Amniotic epithelial cell (primary cell): Measurements from ENCODE around the gene PACS2.
"Not testable (repeated sequence)": the region's sequence is repeated elsewhere in the genome, so short reads cannot be mapped to it uniquely, and the experiment has no call there.

Experiments
- DNase-seq: peaks from one replicate; pipeline ENCODE4 v3.0.0-alpha.2; 2010; ENCODE audit warnings: low read depth

Gene PACS2

DNA sequence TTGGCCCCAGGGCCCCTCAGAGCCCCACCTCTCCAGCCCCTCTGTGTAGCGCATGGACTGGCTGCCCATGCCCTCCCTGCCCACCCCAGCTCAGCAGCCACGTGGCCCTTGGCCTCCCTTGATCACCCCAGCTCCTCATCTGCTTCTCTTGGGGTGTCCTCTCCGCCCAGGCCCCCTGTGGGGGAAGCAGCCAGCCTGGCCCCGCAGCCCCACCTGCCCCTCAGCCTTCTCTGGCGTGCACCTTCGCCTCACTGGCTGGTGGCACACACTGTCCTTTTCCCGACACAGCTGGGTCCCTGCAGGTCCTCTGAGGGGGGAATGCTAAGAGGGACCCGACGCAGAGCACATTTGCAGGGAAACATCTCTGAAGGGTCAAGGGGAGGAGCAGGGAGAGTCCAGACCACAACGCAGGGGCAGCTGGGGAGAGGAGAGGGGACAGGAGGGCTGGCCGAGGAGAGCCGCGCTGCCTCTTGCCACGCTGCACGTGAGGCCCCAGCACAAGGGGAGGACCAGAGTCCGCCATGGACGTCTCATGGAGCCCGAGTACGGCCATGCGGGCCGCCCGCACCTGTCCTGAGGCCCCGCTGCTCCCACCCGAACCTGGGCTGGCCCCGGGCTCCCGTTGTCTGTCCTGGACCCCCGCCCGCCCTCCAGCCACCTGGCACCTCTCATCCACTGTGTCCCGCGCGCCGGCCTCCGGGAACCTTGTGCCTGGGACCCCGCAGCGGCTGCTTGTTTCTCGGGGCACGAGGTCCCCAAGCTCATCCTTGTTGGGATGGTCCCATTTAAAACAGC lies 36.1 kb downstream of the PACS2 start:
- DNase-seq = no peak

DNA sequence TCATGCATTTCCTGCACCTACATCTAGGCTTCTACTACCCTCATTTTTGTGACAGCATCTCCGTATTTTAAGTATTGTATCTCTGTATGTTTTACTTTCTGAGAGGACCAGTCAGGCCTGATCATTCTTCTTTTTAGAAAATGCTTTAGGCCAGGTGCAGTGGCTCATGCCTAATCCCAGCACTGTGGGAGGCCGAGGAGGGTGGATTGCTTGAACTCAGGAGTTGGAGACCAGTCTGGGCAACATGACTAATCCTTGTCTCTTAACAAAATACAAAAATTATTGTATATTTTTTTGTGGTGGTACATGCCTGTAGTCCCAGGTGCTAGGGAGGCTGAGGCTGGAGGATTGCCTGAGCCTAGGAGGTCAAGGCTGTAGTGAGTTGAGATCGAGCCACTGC lies 36.9 kb downstream of the PACS2 start:
- no peak for DNase-seq

DNA sequence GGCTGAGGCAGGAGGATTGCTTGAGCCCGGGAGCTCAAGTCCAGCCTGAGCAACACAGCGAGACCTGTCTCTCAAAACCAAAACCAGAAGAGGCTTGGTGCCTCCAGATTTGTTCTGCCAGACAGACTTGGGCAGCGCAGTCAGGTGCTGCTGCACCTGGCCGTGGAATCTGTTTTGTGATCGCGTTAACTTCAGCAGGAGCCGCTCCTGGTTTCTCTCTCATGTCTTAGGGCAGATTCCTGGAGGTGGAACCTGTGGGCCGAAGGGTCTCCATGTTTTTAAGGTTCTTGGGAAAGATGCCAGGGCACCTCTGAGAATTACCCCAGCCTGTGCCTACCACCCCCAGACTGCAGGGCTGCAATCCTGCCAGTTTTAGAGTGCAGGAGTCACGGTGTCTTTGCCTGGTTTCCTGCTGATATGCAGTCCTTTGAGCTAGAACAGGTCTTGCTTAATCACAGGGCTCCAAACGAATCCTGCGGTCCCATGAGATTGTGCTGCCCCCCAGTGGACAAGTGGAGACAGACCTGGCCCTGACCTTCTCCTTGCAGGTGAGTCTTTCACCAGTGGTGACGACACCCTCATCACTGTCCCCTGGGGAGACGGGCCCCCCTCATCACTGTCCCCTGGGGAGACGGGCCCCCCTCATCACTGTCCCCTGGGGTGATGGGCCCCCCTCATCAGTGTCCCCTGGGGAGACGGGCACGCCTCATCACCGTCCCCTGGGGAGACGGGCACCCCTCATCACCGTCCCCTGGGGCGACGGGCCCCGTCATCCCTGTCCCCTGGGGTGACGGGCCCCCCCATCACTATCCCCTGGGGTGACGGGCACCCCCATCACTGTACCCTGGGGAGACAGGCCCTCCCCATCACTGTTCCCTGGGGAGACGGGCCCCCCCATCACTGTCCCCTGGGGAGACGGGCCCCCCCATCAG lies 37.6 kb downstream of the PACS2 start:
- DNase-seq = peak; percentile 87

DNA sequence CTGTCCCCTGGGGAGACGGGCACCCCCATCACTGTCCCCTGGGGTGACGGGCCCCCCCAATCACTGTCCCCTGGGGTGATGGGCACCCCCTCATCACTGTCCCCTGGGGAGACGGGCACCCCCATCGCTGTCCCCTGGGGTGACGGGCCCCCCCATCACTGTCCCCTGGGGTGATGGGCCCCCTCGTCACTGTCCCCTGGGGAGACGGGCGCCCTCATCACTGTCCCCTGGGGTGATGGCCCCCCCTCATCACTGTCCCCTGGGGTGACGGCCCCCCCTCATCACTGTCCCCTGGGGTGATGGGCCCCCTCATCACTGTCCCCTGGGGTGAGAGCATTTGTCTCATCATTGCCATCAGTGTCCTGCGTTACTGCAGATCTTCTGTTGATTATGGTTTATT lies 38.6 kb downstream of the PACS2 start:
- no peak for DNase-seq

DNA sequence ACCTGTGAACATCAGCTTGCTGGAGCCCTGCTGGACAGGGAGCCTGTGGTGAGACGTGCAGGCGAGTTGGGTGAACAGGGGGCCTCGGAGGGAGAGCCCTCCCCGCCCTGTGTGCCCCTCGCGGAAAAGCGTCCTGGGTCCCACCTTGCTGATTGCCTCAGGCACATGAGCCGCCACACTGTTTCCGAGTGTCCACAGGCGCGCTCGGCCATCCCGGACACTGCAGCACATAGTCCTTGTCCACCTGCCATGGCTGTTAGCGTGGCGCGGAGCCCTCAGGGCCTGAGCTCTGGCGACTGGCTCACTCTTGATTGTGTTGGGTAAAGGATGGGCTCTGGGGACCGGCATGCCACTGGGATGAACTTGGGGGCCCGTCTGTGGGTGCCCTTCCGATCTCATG lies 40.0 kb downstream of the PACS2 start:
- no peak for DNase-seq

DNA sequence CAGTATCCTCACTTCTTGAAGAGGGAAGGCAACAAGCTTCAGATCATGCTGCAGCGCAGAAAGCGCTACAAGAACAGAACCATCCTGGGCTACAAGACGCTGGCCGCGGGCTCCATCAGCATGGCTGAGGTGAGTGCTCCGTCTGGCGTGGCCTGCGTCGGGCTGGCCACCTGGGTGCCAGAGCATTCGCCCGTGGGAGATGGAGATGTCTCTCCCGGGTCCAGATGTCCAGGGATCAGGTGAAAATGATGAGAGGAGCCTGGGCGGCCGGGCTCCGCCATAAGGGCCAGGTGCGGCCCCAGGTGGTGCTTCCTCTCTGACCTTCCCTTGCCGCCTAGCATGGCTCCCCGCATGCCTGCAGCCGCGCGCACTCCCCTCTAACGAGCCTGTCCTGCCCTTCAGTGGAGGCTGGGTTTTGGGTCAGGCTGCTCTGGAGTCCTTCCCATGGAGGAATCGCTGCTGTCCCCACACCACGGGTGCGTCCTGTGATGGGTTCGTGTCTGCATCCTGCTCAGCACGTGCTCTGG lies 40.6 kb downstream of the PACS2 start:
- DNase-seq = no peak

DNA sequence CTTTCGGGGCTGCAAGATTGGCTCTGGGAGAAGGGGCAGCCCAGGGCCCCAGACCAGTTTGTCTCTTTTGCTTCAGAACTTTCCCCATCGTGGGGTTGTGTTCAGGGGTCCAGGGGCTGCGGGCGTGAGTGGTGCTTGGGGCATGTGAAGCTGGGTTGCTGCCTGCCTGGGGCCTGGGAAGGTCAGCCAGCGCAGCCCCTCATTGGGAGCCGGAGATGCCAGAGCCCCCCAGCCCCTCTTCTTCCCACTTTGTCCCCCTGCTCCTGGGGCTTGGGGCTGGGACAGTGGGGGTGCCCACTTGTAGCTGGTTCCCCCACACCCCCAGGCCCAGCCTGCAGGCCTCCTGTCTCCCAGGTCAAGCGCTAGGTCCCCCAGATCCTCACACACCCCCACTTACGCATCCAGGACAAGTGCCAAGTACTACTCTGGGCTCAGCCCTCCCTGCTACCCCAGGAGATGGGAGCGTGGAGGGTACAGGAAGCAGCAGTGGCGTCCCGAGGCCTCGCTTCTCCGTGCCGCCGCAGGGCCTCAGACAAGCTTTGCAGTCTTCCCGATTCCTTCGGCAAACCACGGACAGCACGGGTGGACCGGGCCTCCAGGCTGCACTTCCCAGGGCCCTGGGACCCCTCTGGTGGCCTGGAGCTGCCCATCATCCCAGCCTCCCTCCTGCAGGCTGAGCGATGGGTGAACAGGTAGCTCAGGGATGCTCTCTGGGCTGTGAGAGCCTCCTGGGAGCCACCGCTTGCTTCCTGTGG lies 41.5 kb downstream of the PACS2 start:
- DNase-seq = no peak

DNA sequence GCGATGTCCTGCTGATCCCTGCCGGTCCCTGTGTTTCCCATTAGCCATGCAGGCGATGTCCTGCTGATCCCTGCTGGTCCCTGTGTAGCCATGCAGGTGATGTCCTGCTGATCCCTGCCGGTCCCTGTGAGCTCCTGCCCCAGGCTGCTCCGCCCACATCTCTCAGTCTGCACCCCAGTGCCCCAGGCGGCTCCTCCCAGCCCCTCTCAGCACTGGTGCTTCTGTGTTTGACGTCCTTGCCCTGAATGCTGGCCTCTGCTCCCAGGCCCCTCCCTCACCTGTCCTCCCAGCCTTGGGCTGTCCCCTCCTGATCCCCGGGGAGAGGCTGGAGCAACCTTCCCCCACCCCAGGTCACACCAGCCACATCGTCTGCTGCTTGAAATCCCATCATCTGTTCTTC lies 42.4 kb downstream of the PACS2 start:
- DNase-seq = no peak

DNA sequence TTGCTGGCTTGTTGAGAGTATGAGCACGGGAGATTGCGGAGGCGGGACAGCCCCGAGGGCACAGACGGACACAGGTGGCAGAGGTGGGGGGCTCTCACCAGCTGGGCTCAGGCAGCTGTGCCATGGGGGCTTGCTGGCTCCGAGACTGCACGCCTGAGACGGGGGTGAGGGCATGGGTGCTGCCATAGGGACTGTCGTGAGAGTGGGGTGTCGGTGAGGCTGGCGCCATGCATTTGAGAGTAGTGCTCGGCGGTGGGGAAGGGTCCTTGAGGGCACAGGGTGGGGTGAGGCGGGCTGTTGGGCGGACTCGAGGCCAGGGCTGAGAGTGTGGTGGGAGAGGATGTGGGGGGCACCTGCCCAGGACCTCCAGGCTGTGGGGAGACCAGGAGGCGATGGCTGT lies 43.1 kb downstream of the PACS2 start:
- no peak for DNase-seq

DNA sequence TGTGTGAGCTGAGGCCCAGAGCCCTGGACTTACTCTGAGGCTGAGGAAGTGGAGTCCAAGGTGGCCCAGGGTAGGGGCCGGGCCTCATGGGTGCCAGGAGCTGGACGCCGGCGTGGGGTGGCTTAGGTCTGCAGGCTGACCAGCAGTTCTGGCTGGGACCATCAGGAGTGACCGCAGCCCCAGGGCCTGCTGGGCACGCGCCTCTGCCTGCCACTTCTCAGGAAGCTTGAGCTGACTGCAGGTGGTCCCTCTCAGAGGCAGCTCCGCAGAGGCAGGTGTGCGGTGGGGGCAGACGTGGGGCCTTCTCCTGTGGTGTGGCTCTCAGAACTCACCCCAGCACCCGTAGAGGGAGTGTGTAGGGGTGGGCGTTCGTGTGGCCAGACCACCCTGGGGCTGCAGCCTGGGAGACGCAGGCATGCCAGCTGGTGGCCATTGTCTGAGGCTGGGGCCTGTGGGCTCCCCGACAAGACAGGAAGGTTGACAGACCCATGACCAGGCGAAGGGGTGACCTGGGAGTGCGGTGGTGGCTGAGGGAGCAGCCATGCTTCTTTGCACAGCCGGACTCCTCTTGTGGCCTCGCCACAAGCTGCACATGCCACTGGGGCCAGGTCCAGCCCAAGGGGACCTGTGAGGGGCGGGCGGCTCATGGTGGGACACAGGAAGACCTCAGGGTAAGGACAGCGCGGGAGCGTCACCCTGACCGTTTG lies 43.7 kb downstream of the PACS2 start:
- no peak for DNase-seq

DNA sequence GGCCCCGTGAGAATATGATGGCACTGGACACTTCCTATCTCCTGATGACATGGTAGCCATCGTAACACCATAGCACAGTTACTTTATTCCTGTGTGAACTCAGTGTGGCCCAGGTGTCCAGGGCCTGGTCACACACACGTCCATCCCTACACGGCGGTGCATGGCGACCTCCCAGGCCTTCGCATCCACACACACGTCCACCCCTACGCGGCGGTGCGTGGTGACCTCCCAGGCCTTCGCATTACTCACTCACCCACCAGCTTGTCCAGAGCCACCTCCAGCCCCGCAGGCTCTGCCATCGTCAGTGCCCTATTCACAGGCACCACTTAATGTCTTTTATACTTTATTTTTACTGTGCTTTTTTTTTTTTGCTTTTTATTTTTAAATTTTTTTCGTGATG lies 44.4 kb downstream of the PACS2 start:
- DNase-seq = no peak

DNA sequence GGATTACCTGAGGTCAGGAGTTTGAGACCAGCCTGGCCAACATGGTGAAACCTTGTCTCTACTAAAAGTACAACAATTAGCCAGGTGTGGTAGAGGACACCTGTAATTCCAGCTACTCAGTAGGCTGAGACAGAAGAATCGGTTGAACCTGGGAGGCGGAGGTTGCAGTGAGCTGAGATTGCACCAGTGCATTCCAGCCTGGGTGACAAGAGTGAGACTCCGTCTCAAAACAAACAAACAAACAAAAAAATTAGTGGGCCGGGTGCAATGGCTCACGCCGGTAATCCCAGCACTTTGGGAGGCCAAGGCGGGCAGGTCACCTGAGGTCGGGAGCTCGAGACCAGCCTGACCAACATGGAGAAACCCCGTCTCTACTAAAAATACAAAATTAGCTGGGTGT lies 46.9 kb downstream of the PACS2 start:
- DNase-seq = not testable (repeated sequence)

DNA sequence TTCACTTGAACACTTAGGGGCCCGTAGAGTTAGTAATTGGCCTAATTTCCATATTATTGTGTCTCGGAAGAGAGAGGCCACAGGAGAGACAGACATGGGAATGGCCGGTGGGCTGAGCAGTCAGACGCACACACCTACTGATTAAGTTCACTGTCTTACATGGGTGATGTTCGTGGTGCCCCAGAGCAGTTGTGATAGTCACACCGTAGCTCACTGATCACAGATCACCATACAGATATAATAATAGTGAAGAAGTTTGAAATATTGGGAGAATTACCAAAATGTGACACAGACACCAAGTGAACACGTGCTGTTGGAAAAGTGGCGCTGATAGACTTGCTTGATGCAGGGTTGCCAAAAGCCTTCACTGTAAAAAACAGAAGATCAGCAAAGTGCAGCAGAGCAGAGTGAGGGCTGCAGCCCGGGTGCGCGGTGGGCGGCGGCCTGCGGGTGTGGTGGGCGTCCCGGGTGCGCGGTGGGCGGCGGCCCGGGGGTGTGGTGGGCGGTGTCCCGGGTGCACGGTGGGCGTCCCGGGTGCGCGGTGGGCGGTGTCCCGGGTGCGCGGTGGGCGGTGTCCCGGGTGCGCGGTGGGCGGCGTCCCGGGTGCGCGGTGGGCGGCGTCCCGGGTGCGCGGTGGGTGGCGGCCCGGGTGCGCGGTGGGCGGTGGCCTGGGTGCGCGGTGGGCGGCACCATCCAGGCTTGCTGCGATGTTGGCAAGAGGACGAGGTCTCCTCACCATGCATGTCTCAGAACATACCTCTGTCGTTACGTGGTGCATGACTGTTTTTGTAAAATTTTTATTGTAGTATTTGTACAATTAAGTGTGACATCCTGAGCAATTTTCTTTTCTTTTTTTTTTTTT lies 49.5 kb downstream of the PACS2 start:
- DNase-seq = peak; percentile 54

DNA sequence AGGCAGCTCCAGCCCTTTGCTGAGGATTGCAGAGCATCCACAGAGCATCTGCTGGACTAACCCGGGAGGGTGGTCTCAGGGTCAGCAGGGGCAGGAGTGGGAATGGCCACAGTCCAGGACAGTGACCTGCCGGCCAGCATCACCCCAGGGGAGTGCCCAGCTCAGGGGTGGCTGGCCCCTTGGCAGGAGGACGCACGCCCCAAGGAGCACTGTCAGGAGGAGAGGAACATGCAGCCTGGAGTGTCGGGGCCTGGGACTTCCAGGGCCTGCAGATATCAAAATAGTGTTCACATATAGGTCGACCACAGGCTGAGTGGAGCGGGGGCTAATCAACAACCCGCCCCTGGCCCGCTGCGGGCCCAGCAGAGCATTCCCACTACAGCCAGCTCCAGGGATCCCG lies 50.6 kb downstream of the PACS2 start:
- DNase-seq = no peak

DNA sequence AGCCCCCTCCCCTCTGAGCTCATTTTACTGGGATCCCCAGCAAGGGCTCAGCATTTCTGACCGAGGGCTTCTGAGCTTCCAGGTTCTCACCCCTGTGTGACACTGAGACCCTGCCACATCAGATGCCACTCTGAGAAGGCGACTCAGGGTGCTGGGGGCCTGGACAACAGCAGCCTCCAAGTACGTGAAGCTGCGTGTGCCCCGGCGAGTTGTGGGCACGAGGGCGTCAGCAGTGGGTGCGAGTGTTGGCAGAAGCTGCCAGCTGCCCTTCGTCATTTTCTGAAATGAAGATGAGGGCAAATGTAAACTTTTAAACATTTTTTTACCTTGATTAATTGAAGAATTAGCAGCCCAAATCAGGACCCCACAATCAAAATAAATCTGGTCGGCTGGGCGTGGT lies 51.1 kb downstream of the PACS2 start:
- DNase-seq = no peak

DNA sequence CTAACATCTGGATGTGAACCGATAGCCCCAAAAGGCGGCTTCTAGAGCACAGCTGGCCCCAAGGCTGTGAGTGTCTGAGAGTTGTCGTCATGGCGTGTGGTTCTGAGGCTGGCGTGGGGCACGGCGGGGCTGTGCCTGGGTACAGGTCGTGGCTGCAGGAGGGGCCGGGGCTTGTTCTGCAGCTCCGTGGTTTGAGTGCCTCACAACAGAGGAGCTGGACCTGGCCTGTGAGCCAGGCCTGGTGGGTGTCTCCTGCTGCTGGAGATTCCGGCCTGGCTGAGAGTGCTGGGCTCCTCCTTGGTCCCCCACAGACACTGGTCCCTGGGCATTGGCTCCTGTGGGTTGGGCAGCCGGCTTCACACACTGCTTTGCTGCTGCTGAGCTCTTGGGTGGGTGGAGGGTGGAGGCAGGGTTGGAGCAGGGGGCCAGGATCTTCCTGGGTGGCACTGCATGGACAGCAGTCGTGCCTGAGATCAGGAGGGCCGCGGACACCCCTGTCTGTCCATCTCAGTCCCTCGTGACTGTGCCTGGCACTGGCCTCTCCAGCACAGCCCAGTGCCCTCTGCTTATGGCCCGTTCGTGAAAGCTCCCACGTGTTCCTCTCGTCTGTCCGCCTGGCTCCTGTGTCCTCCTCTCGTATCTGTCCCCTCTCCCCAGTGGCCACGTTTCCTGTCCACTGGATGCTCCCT lies 52.0 kb downstream of the PACS2 start:
- DNase-seq = no peak

DNA sequence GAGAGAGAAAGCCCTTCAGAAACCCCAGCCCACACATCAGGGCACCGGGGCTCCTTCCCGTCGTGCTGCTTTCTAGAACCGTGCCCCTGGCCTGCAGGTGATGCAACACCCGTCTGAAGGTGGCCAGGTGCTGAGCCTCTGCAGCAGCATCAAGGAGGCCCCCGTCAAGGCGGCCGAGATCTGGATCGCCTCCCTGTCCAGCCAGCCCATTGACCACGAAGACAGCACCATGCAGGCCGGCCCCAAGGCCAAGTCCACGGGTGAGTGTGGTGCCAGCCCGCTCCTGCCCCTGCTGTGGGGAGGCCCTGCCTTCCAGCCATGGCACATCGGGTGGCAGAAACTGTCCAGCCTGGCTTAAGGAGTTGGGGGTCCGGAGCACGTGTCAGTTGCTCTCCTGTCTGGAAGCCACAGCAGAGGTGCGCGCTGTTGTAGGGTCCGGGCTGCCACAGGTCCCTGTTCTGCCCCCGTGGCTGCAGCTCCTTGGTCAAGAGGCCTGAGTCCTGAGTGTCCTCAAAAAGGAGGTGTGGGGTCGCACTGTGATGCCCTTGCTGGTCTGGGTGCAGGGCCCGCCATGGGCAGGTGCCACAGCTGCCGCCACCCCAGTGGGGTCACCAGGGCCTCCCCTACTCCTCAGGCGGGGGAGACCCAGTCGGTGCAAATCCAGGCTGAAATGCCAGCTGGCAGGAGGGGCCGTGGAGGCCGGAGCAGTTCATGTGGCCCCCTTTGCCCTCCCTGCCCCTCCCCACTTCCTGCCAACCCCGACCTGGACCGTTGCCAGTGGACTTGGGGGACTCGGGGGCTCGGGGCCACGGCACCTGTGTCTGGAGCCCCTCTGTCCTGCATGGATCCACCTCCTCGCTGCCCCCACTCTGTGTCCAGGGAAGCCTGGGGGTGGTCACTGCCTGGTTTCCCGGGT lies 52.8 kb downstream of the PACS2 start:
- no peak for DNase-seq

DNA sequence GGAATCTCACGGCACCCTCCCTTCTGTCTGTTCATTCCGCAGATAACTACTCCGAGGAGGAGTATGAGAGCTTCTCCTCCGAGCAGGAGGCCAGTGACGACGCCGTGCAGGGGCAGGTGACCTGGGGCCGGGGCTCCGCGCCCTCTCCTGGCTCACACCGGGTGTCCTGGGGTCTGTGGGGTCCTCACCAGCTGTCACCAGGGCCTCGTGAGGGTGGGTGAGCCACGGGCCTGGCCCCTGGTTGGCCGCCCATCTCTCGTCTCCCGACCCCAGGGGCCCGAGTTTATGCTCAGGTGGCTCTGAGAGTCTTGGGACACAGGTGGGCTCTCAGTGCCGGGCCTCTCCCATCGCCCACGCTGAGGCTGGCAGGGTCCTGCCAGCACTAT lies 53.5 kb downstream of the PACS2 start:
- DNase-seq = no peak

DNA sequence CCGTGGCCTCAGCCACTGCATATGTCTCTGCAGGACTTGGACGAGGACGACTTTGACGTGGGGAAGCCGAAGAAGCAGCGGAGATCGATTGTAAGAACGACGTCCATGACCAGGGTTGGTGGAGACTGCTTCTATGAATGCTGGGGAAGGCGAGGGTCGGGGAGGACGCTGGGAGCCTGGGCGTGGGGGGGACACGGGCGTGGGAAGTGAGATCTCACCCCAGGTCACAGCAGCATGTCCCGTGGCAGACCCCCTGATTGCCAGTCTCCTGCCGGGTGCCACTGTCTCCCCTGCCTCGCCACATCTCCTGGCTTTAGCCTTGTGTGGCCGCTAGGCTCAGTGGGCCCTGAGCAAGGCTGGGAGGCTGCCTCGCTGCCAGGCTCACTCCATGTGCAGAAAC lies 53.9 kb downstream of the PACS2 start:
- no peak for DNase-seq
